Measurements from ENCODE around the gene MRC1. TPM values are rescaled to one million over a fixed set of nuclear protein-coding genes. Genes with fewer than 3 reads are reported as not detected.
A peak's percentile ranks its signal among the peaks of the same experiment; 100 is the strongest.

The MRC1 gene
- total RNA-seq, 6 donors from 2014 or later: 77.4 to 493 (median 121) TPM

GRCh38 chr10:17768957-17769356 lies 40.2 kb upstream of the MRC1 start:
- Histone ChIP-seq H3K27me3 (no peaks in the 10 kb centered on the region), H3K4me3 (no peak overlapping the region), H3K4me1 (no peaks in the 10 kb centered on the region), H3K27ac (peak overlapping the region in 1 of 4 donors; percentile 13), H3K36me3 (no peaks in the 10 kb centered on the region), H3K9me3 (no peaks in the 10 kb centered on the region)
- DNase-seq (no peak), ATAC-seq (ENCODE audit: low FRiP score in 2 of 2) (no peak)
- 43 to 48% methylated on average over 5 of the region's 5 CpGs for WGBS, 2 donors
- TF ChIP-seq CTCF (IDR thresholded peaks at IDR 0.05) (no peak), POLR2A (IDR thresholded peaks at IDR 0.05) (no peak), EP300 (IDR thresholded peaks at IDR 0.05) (no peak), POLR2AphosphoS5 (IDR thresholded peaks at IDR 0.05) (no peak)

- Histone ChIP-seq H3K4me1 (no peaks in the 10 kb centered on the region), H3K36me3 (no peaks in the 10 kb centered on the region), H3K4me3 (no peak overlapping the region), H3K27ac (no peak overlapping the region), H3K9me3 (no peaks in the 10 kb centered on the region), H3K27me3 (no peaks in the 10 kb centered on the region)
- WGBS, 2 donors: 59 to 77% methylated on average over 4 of the region's 4 CpGs
- no peak for DNase-seq
- TF ChIP-seq POLR2AphosphoS5 (IDR thresholded peaks at IDR 0.05): peak in 1 of 2 donors; percentile 16
- TF ChIP-seq POLR2A (IDR thresholded peaks at IDR 0.05): no peak
- TF ChIP-seq CTCF (IDR thresholded peaks at IDR 0.05): no peak
- TF ChIP-seq EP300 (IDR thresholded peaks at IDR 0.05): peak in 1 of 4 donors; percentile 17
- ATAC-seq (ENCODE audit: low FRiP score in 2 of 2): peak in 1 of 2 donors; percentile 74
These were observed 38.1 kb upstream of the MRC1 start for GRCh38 chr10:17771017-17771416.

GRCh38 chr10:17779784-17780183 lies 29.4 kb upstream of the MRC1 start:
- Histone ChIP-seq H3K4me1 (peaks cover 0 to 7% (median 0%) of the 10 kb centered on the region in 4 donors), H3K27ac (no peak overlapping the region), H3K9me3 (no peaks in the 10 kb centered on the region), H3K27me3 (no peaks in the 10 kb centered on the region), H3K36me3 (no peaks in the 10 kb centered on the region), H3K4me3 (no peak overlapping the region)
- 23 to 37% methylated on average over 4 of the region's 4 CpGs for WGBS, 2 donors
- no peak for TF ChIP-seq POLR2AphosphoS5 (IDR thresholded peaks at IDR 0.05)
- no peak for TF ChIP-seq EP300 (IDR thresholded peaks at IDR 0.05)
- TF ChIP-seq CTCF (IDR thresholded peaks at IDR 0.05): no peak
- no peak for TF ChIP-seq POLR2A (IDR thresholded peaks at IDR 0.05)
- no peak for DNase-seq
- ATAC-seq (ENCODE audit: low FRiP score in 2 of 2): no peak

- DNase-seq (no peak), ATAC-seq (ENCODE audit: low FRiP score in 2 of 2) (no peak)
- no peak overlapping the region for H3K27ac ChIP-seq
- no peak overlapping the region for H3K4me3 ChIP-seq
- TF ChIP-seq POLR2A (IDR thresholded peaks at IDR 0.05): no peak
- no peak for TF ChIP-seq POLR2AphosphoS5 (IDR thresholded peaks at IDR 0.05)
- TF ChIP-seq EP300 (IDR thresholded peaks at IDR 0.05): no peak
- no peak for TF ChIP-seq CTCF (IDR thresholded peaks at IDR 0.05)
- no peaks in the 10 kb centered on the region for H3K9me3 ChIP-seq
- 98% methylated on average over 4 of the region's 4 CpGs for WGBS, 2 donors
- no peaks in the 10 kb centered on the region for H3K36me3 ChIP-seq
- no peaks in the 10 kb centered on the region for H3K27me3 ChIP-seq
- H3K4me1 ChIP-seq: peaks cover 0 to 10% (median 3%) of the 10 kb centered on the region in 4 donors
These were observed 28.4 kb upstream of the MRC1 start for GRCh38 chr10:17780727-17781126.

GRCh38 chr10:17781856-17782255 lies 27.3 kb upstream of the MRC1 start:
- no peaks in the 10 kb centered on the region for H3K9me3 ChIP-seq
- DNase-seq: no peak
- TF ChIP-seq POLR2A (IDR thresholded peaks at IDR 0.05) (no peak), POLR2AphosphoS5 (IDR thresholded peaks at IDR 0.05) (no peak), EP300 (IDR thresholded peaks at IDR 0.05) (no peak), CTCF (IDR thresholded peaks at IDR 0.05) (no peak)
- H3K27ac ChIP-seq: no peak overlapping the region
- no peak overlapping the region for H3K4me3 ChIP-seq
- H3K36me3 ChIP-seq: no peaks in the 10 kb centered on the region
- peaks cover 0 to 14% (median 3%) of the 10 kb centered on the region in 4 donors for H3K4me1 ChIP-seq
- 92 to 94% methylated on average over 2 of the region's 2 CpGs for WGBS, 2 donors
- H3K27me3 ChIP-seq: no peaks in the 10 kb centered on the region
- peak in 1 of 2 donors; percentile 47 for ATAC-seq (ENCODE audit: low FRiP score in 2 of 2)
